Mesenchymal stem cell (in vitro differentiated cells and primary cell): ENCODE data around the gene GPX5.

ENCODE experiments used
- DNase-seq: peaks from one replicate; pipeline ENCODE4 v3.0.0-alpha.2; 2013
- H2AFZ ChIP-seq: one replicate; pipeline ENCODE4 v1.6.1; 2013; ENCODE audit warnings: low read depth, mild to moderate bottlenecking, control low read depth, inconsistent platforms, low read length, moderate library complexity
- H2AK5ac ChIP-seq: 2 replicates; pipeline ENCODE4 v1.6.1; 2013; ENCODE audit warnings: low read length, moderate library complexity, mild to moderate bottlenecking, inconsistent platforms; ENCODE audit not compliant: severe bottlenecking
- H2BK120ac ChIP-seq: one replicate; pipeline ENCODE4 v1.6.1; 2013; ENCODE audit warnings: low read depth, mild to moderate bottlenecking, inconsistent platforms, low read length, moderate library complexity
- H2BK12ac ChIP-seq, 2 experiments: one replicate each; pipeline ENCODE4 v1.6.1; 2013; ENCODE audit warnings: inconsistent platforms in 2 of 2, low read length in 2 of 2, mild to moderate bottlenecking in 2 of 2, moderate library complexity in 2 of 2, control low read depth in 1 of 2
- H2BK15ac ChIP-seq: one replicate; pipeline ENCODE4 v1.6.1; 2013; ENCODE audit warnings: mild to moderate bottlenecking, low read depth, inconsistent platforms; ENCODE audit not compliant: poor library complexity, severe bottlenecking
- H2BK5ac ChIP-seq: 2 replicates; pipeline ENCODE4 v1.6.1; 2013; ENCODE audit warnings: low read depth, mild to moderate bottlenecking, low read length, control low read depth, inconsistent platforms; ENCODE audit not compliant: poor library complexity, severe bottlenecking
- H3K14ac ChIP-seq, 2 experiments: one replicate each; pipeline ENCODE4 v1.6.1; 2013; ENCODE audit warnings: inconsistent platforms in 2 of 2, low read length in 2 of 2, control low read depth in 1 of 2, mild to moderate bottlenecking in 1 of 2, moderate library complexity in 1 of 2
- H3K18ac ChIP-seq, 2 experiments: one replicate each; pipeline ENCODE4 v1.6.1; 2013; ENCODE audit warnings: inconsistent platforms in 2 of 2, low read length in 2 of 2, control low read depth in 1 of 2, low read depth in 1 of 2, mild to moderate bottlenecking in 1 of 2
- H3K23ac ChIP-seq, 2 experiments: one replicate each; pipeline ENCODE4 v1.6.1; 2013; ENCODE audit warnings: inconsistent platforms in 2 of 2, low read length in 2 of 2, mild to moderate bottlenecking in 2 of 2, moderate library complexity in 2 of 2, control low read depth in 1 of 2
- H3K27ac ChIP-seq: 2 replicates; pipeline ENCODE4 v1.5.1; 2013; ENCODE audit warnings: mild to moderate bottlenecking, moderate library complexity, low read length, control low read depth, inconsistent platforms; ENCODE audit not compliant: poor library complexity, severe bottlenecking
- H3K27me3 ChIP-seq, 2 experiments: 2 replicates each; pipeline versions ENCODE4 v1.6.1 to v1.7.0; 2013; ENCODE audit warnings: low read length in 2 of 2, mild to moderate bottlenecking in 2 of 2, moderate library complexity in 2 of 2, control low read depth in 1 of 2, inconsistent platforms in 1 of 2; ENCODE audit not compliant: control insufficient read depth in 1 of 2, insufficient read depth in 1 of 2
- H3K36me3 ChIP-seq, 2 experiments: 2 replicates each; pipeline versions ENCODE4 v1.6.1 to v1.7.0; 2013; ENCODE audit warnings: low read length in 2 of 2, control low read depth in 1 of 2, inconsistent platforms in 1 of 2, low read depth in 1 of 2, mild to moderate bottlenecking in 1 of 2; ENCODE audit not compliant: insufficient read depth in 2 of 2, control insufficient read depth in 1 of 2
- H3K4ac ChIP-seq, 2 experiments: one replicate each; pipeline ENCODE4 v1.6.1; 2013; ENCODE audit warnings: inconsistent platforms in 2 of 2, low read length in 2 of 2, mild to moderate bottlenecking in 2 of 2, moderate library complexity in 2 of 2, control low read depth in 1 of 2, low read depth in 1 of 2
- H3K4me1 ChIP-seq: 2 replicates; pipeline ENCODE4 v1.6.1; 2013; ENCODE audit warnings: low read depth, low read length, control low read depth; ENCODE audit not compliant: control insufficient read depth, insufficient read depth
- H3K4me2 ChIP-seq: 2 replicates; pipeline ENCODE4 v1.6.1; 2013; ENCODE audit warnings: low read length, mild to moderate bottlenecking, inconsistent platforms; ENCODE audit not compliant: poor library complexity, severe bottlenecking
- H3K4me3 ChIP-seq, 2 experiments: 2 replicates each; pipeline versions ENCODE4 v1.5.1 to v1.7.0; 2013; ENCODE audit warnings: low read length in 2 of 2, mild to moderate bottlenecking in 2 of 2, control low read depth in 1 of 2, low read depth in 1 of 2; ENCODE audit not compliant: insufficient read depth in 1 of 2
- H3K79me1 ChIP-seq: replicated peaks from 2 replicates; pipeline ENCODE4 v1.6.1; 2013; ENCODE audit warnings: mild to moderate bottlenecking, control low read depth, low read length, inconsistent platforms; ENCODE audit not compliant: poor library complexity, severe bottlenecking
- H3K9ac ChIP-seq: 2 replicates; pipeline ENCODE4 v1.7.0; 2013; ENCODE audit warnings: mild to moderate bottlenecking, low read length, moderate library complexity
- H3K9me3 ChIP-seq: 2 replicates; pipeline ENCODE4 v1.7.0; 2013; ENCODE audit warnings: mild to moderate bottlenecking, low read length; ENCODE audit not compliant: control insufficient read depth
- H4K8ac ChIP-seq: one replicate; pipeline ENCODE4 v1.6.1; 2013; ENCODE audit warnings: inconsistent platforms, mild to moderate bottlenecking, low read length, moderate library complexity
- H4K91ac ChIP-seq: one replicate; pipeline ENCODE4 v1.6.1; 2013; ENCODE audit warnings: mild to moderate bottlenecking, low read length, inconsistent platforms
- WGBS: methylation state at CpG from one replicate; pipeline ENCODE4 v1.1.7; 2013; ENCODE audit warnings: mixed read lengths; 5-methylcytosine and 5-hydroxymethylcytosine counted together

The GPX5 gene

DNA sequence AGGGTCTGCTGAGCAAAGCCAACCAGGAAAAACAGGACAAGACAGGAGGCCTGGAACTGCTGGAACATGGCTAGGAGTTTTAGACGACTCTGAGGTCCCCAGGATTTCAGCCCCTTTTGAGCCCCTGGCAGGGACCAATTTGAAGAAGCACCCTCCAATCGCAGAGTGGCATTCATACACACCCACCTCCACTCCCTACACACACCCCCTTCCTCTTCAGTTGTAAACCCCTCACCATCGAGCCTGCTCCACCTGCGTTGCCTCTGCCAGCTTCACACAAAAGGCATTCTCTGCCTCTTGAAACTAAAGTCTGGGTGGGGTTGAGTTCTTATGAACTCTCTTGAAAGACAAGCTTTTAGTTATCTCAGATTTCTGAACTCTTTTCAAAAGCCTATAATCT lies 10.0 kb upstream of the GPX5 start, which contains the start of gene GPX6:
Gene GPX6, minus strand, starts transcription at position 118 of the 400 bp plus-strand sequence. Its CDS starts 50 bp downstream, at position 68.
- H3K9ac ChIP-seq: no peak within 1 kb of the TSS
- no peak within 1 kb of the TSS for H3K18ac ChIP-seq
- no peak within 1 kb of the TSS for H2BK12ac ChIP-seq
- no peaks in the 10 kb centered on the region for H3K4me1 ChIP-seq
- no peak for DNase-seq
- no peak within 1 kb of the TSS for H2AK5ac ChIP-seq
- no peak within 1 kb of the TSS for H4K91ac ChIP-seq
- no peak within 1 kb of the TSS for H2AFZ ChIP-seq
- H4K8ac ChIP-seq: no peak within 1 kb of the TSS
- H3K4me3 ChIP-seq: no peak within 1 kb of the TSS
- no peaks in the 10 kb centered on the region for H3K9me3 ChIP-seq
- no peak within 1 kb of the TSS for H3K23ac ChIP-seq
- H3K4ac ChIP-seq: no peak within 1 kb of the TSS
- H3K36me3 ChIP-seq: no peaks in the 10 kb centered on the region
- H2BK120ac ChIP-seq: no peak within 1 kb of the TSS
- no peak within 1 kb of the TSS for H3K4me2 ChIP-seq
- no peak within 1 kb of the TSS for H3K27ac ChIP-seq
- H3K27me3 ChIP-seq: peaks cover 19 to 30% of the 10 kb centered on the region in 2 experiments
- 63% methylated on average over 4 of the region's 4 CpGs for WGBS
- H3K79me1 ChIP-seq: no peaks in the 10 kb centered on the region
- H3K14ac ChIP-seq: no peak within 1 kb of the TSS
- H2BK15ac ChIP-seq: no peak within 1 kb of the TSS
- no peak within 1 kb of the TSS for H2BK5ac ChIP-seq

GRCh38 chr6:28517964-28518363 lies 7.7 kb upstream of the GPX5 start:
- no peak overlapping the region for H3K9ac ChIP-seq
- H3K14ac ChIP-seq: no peak overlapping the region
- no peak overlapping the region for H4K91ac ChIP-seq
- H3K27me3 ChIP-seq: peaks cover 19 to 39% of the 10 kb centered on the region in 2 experiments
- H3K36me3 ChIP-seq: no peaks in the 10 kb centered on the region
- H2AK5ac ChIP-seq: no peak overlapping the region
- no peak overlapping the region for H3K4ac ChIP-seq
- H3K23ac ChIP-seq: no peak overlapping the region
- WGBS: 40% methylated on average over 1 of the region's 2 CpGs
- H2BK15ac ChIP-seq: no peak overlapping the region
- no peak overlapping the region for H3K4me3 ChIP-seq
- no peak overlapping the region for H3K4me2 ChIP-seq
- no peak overlapping the region for H2BK120ac ChIP-seq
- H3K18ac ChIP-seq: no peak overlapping the region
- no peak for DNase-seq
- H3K79me1 ChIP-seq: no peaks in the 10 kb centered on the region
- no peak overlapping the region for H4K8ac ChIP-seq
- H3K9me3 ChIP-seq: no peaks in the 10 kb centered on the region
- H3K27ac ChIP-seq: no peak overlapping the region
- no peak overlapping the region for H2AFZ ChIP-seq
- no peak overlapping the region for H2BK12ac ChIP-seq
- no peaks in the 10 kb centered on the region for H3K4me1 ChIP-seq
- no peak overlapping the region for H2BK5ac ChIP-seq

DNA sequence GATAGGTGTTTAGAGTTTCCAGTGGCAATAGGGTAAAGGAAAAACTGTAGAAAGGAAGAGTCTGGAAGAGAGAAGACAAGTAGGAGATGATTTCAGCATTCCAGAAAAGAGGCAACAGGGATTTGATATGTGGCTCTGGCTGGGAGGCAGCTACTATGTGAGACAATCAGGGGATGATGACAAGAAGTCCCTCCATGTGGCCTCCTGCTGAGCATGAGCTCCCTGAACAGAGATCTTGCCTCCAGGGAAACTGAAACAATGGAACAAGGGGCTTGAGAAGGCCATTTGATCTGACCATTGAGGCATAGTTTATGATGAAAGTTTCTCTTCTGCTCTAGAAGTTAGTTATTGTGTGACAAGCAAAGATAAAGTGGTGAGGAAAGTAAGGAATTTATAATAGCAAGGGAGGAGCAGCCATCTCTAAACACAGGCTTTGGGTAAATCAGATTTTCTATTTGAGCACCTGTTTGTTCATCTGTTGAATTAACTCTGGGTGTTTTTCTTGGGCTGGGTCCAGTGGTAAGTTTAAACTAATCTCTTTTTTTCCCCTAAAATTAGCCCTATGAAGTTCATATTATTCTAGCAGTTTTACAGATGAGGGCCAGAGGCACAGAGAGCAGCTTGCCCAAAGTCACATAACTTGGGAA lies 3.0 kb upstream of the GPX5 start:
- peaks cover 22 to 33% of the 10 kb centered on the region in 2 experiments for H3K27me3 ChIP-seq
- no peak overlapping the region for H4K91ac ChIP-seq
- no peak overlapping the region for H3K14ac ChIP-seq
- H4K8ac ChIP-seq: no peak overlapping the region
- no peaks in the 10 kb centered on the region for H3K79me1 ChIP-seq
- H2BK12ac ChIP-seq: no peak overlapping the region
- H2AFZ ChIP-seq: no peak overlapping the region
- no peak overlapping the region for H2BK5ac ChIP-seq
- no peak overlapping the region for H3K27ac ChIP-seq
- no peak overlapping the region for H3K4me2 ChIP-seq
- no peak overlapping the region for H2BK15ac ChIP-seq
- no peak overlapping the region for H3K4me3 ChIP-seq
- no peak overlapping the region for H3K18ac ChIP-seq
- H2BK120ac ChIP-seq: no peak overlapping the region
- no peak overlapping the region for H3K4ac ChIP-seq
- H3K9me3 ChIP-seq: no peaks in the 10 kb centered on the region
- no peak overlapping the region for H3K23ac ChIP-seq
- DNase-seq: no peak
- no peaks in the 10 kb centered on the region for H3K4me1 ChIP-seq
- no peak overlapping the region for H3K9ac ChIP-seq
- no peak overlapping the region for H2AK5ac ChIP-seq
- H3K36me3 ChIP-seq: no peaks in the 10 kb centered on the region

DNA sequence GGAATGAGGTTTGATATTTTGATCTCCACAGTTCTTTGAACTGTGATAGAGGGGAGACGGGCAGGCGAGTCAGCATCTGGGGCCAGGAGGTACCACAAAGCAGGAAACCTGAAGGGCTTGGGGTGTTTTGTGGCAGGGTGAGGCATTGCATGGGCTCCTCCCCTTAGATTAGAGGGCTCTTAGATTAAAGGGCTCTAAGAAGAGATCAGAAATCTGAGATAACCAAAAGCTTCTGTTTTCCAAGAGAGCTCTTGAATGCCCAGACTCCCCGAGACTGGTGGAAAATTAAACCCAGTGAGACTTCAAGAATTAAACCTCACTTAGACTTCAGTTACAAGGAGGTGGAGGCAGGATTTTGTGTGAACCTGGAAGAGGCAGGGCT lies 2.4 kb upstream of the GPX5 start:
- no peak overlapping the region for H3K14ac ChIP-seq
- peaks cover 17 to 30% of the 10 kb centered on the region in 2 experiments for H3K27me3 ChIP-seq
- H2AK5ac ChIP-seq: no peak overlapping the region
- WGBS: 75% methylated on average over 2 of the region's 3 CpGs
- H2BK120ac ChIP-seq: no peak overlapping the region
- H2BK5ac ChIP-seq: no peak overlapping the region
- H2BK12ac ChIP-seq: no peak overlapping the region
- no peaks in the 10 kb centered on the region for H3K79me1 ChIP-seq
- no peak overlapping the region for H2BK15ac ChIP-seq
- H4K8ac ChIP-seq: no peak overlapping the region
- H3K27ac ChIP-seq: no peak overlapping the region
- H3K23ac ChIP-seq: no peak overlapping the region
- H3K18ac ChIP-seq: no peak overlapping the region
- H3K9ac ChIP-seq: no peak overlapping the region
- H2AFZ ChIP-seq: no peak overlapping the region
- no peak overlapping the region for H3K4me3 ChIP-seq
- H3K9me3 ChIP-seq: no peaks in the 10 kb centered on the region
- no peak for DNase-seq
- no peak overlapping the region for H3K4me2 ChIP-seq
- no peaks in the 10 kb centered on the region for H3K36me3 ChIP-seq
- H3K4me1 ChIP-seq: no peaks in the 10 kb centered on the region
- H3K4ac ChIP-seq: no peak overlapping the region
- no peak overlapping the region for H4K91ac ChIP-seq
